IPS-15b (cell line): ENCODE measurements around the gene CAV2.

Experiments used
- H3K27me3 ChIP-seq: one replicate; pipeline ENCODE4 v1.6.1; 2013; ENCODE audit warnings: low read length; ENCODE audit not compliant: control insufficient read depth, insufficient read depth
- H3K36me3 ChIP-seq: one replicate; pipeline ENCODE4 v1.6.1; 2013; ENCODE audit warnings: low read length; ENCODE audit not compliant: control insufficient read depth, insufficient read depth
- H3K4me1 ChIP-seq: one replicate; pipeline ENCODE4 v1.6.1; 2013; ENCODE audit warnings: mild to moderate bottlenecking, low read length; ENCODE audit not compliant: control insufficient read depth, insufficient read depth
- H3K4me3 ChIP-seq: one replicate; pipeline ENCODE4 v1.5.1; 2013; ENCODE audit warnings: low read depth, low read length
- H3K9ac ChIP-seq: one replicate; pipeline ENCODE4 v1.6.1; 2013; ENCODE audit warnings: low read depth, mild to moderate bottlenecking, low read length
- H3K9me3 ChIP-seq: one replicate; pipeline ENCODE4 v1.6.1; 2013; ENCODE audit warnings: mild to moderate bottlenecking, low read length; ENCODE audit not compliant: control insufficient read depth, insufficient read depth

CAV2 gene

DNA sequence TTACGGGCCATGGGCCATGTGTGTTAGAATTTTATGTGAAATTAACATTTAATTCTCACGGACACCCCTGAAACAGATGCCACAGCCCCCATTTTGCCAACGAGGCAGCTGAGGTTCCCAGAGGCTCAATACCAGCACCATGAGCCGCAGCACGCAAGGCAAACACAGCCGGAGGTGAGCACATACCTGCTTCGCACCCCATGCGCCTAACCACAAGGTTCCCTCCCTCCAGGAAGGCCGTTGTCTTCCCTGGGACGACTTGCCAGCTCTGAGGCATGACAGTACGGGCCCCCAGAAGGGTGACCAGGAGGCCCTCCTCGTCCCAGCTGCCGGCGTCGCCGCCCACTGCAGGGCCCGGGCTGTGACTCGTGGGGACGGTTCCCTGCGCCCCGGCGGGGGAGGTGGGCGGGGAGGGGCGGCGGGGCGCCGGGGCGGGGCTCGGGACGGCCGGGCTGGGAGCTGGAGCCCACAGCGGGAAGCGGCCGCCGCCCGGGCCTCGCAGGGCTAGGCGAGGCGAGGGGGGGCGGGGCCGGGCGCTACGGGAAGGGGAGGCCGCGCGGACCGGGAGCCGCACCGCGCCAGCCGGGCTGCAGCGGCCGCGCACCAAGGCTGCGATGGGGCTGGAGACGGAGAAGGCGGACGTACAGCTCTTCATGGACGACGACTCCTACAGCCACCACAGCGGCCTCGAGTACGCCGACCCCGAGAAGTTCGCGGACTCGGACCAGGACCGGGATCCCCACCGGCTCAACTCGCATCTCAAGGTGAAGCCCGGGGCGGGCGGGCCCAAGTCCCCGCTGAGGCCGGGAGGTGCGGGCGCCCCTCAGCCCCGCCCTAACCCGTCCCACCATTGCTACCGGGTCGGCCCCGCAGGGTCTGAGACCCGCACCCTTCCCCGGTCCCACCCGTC, at the start of gene CAV2:
Gene CAV2, plus strand, starts transcription at position 571 of the 910 bp plus-strand sequence. Its CDS starts 44 bp downstream, at position 615.
- H3K4me1 ChIP-seq = peaks cover 10% of the 10 kb centered on the region
- peak within 1 kb of the TSS; percentile 39 for H3K9ac ChIP-seq
- H3K27me3 ChIP-seq = peaks cover 26% of the 10 kb centered on the region
- no peaks in the 10 kb centered on the region for H3K9me3 ChIP-seq
- H3K36me3 ChIP-seq = no peaks in the 10 kb centered on the region
- H3K4me3 ChIP-seq = peak within 1 kb of the TSS; percentile 83

DNA sequence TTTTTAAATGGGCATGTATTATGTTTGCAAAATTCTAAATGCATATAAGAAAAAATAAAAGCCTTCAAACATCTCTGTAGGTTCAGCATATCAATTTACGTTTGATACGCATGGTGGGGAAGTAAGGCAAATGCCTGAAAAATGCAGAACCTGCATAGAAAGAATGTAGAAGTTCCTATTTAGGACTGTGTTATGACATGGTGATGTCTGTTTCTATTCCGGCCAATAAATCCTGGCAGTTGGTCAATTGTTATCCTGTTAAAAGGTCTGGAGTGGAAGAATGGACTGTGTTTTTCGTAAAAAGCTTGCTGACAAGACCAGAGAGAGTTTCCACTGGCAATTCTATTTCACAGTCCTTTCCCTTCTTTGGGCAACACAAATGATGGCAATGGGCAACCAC, 49.6 kb upstream of the CAV2 start:
- no peak overlapping the region for H3K9ac ChIP-seq
- no peak overlapping the region for H3K4me3 ChIP-seq
- no peaks in the 10 kb centered on the region for H3K9me3 ChIP-seq
- no peaks in the 10 kb centered on the region for H3K27me3 ChIP-seq
- no peaks in the 10 kb centered on the region for H3K36me3 ChIP-seq
- no peaks in the 10 kb centered on the region for H3K4me1 ChIP-seq

- Histone ChIP-seq H3K4me3 (no peak overlapping the region), H3K27me3 (no peaks in the 10 kb centered on the region), H3K9me3 (no peaks in the 10 kb centered on the region), H3K4me1 (no peaks in the 10 kb centered on the region), H3K36me3 (no peaks in the 10 kb centered on the region), H3K9ac (no peak overlapping the region)
Observed at GRCh38 chr7:116451957-116452729, 47.4 kb upstream of the CAV2 start.

DNA sequence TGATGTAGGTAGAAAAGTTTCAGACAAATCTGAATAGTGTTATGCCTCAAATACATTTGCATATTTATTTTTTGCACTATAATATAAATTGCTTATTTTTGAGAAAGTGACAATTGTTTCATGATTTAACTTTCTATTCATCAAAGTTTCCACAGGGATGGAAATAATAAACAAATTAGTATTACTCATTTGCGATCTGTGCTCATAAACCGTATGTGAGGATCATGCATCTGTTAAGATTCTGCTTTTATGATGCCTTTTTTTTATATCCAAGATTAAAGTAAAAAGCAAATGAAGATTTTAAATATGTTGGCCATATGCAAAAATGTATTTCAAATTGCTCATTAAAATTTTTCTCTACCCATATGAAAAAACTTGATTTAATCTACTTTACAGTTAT, 45.2 kb upstream of the CAV2 start:
- Histone ChIP-seq H3K9me3 (no peaks in the 10 kb centered on the region), H3K4me1 (no peaks in the 10 kb centered on the region), H3K4me3 (no peak overlapping the region), H3K9ac (no peak overlapping the region), H3K27me3 (no peaks in the 10 kb centered on the region), H3K36me3 (no peaks in the 10 kb centered on the region)

DNA sequence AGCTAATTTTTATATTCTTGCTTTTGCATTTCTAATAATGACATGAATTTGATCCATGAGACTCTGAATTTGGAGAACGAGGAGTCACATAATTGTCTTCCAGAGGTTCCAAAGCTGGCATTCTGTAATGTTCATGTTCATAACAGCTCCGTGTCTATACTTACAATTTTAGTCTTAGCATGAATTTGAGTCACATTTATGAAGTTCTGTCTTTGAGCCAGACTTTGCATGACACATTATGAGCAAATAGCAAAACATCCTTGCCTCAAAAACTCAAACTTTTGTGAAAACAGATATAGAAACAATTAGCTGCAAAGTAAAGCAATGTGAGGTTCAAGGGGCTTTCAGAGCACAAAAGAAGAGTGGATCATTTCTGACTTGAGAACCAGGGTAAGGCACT, 44.5 kb upstream of the CAV2 start:
- no peaks in the 10 kb centered on the region for H3K4me1 ChIP-seq
- no peaks in the 10 kb centered on the region for H3K9me3 ChIP-seq
- no peaks in the 10 kb centered on the region for H3K27me3 ChIP-seq
- H3K4me3 ChIP-seq = no peak overlapping the region
- H3K9ac ChIP-seq = no peak overlapping the region
- no peaks in the 10 kb centered on the region for H3K36me3 ChIP-seq

GRCh38 chr7:116455499-116455898, 44.0 kb upstream of the CAV2 start:
- Histone ChIP-seq H3K4me3 (no peak overlapping the region), H3K9ac (no peak overlapping the region), H3K9me3 (no peaks in the 10 kb centered on the region), H3K36me3 (no peaks in the 10 kb centered on the region), H3K4me1 (no peaks in the 10 kb centered on the region), H3K27me3 (no peaks in the 10 kb centered on the region)

DNA sequence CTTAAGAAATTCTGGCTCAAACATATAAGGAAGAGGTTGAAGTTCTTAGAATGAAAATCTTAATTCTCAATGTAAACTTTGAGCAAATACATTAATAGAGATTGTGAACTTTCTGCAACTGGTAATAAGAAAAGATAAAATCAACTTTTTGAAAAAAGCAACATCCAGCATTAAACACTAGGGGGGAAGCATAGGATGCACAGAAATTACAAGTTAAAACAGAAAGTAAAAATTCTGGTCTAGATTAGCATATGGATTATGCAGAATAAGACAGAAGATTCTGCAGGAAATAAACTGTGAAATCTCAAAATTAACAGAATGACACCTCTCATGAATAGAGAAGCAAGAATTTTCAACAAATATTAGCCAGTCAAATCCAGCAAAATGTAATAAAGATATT, 38.0 kb upstream of the CAV2 start:
- Histone ChIP-seq H3K9me3 (no peaks in the 10 kb centered on the region), H3K27me3 (no peaks in the 10 kb centered on the region), H3K4me1 (no peaks in the 10 kb centered on the region), H3K36me3 (no peaks in the 10 kb centered on the region), H3K4me3 (no peak overlapping the region), H3K9ac (no peak overlapping the region)

DNA sequence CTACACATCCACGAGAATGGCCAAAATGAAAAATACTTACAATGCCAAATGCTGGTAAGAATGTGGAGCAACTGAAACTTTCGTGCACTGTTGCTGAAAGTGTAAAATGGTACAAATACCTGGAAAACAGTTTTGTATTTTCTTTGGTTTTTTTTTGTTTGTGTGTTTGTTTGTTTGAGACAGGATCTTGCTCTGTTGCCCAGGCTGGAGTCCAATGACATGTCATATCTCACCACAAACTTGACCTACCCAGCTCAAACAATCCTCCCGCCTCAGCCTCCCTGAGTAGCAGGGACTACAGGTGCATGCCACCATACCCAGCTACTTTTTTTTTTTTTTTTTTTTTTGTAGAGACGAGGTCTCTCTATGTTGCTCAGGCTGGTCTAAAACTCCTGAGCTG, 35.6 kb upstream of the CAV2 start:
- no peak overlapping the region for H3K4me3 ChIP-seq
- no peaks in the 10 kb centered on the region for H3K9me3 ChIP-seq
- H3K4me1 ChIP-seq = no peaks in the 10 kb centered on the region
- H3K9ac ChIP-seq = no peak overlapping the region
- no peaks in the 10 kb centered on the region for H3K36me3 ChIP-seq
- no peaks in the 10 kb centered on the region for H3K27me3 ChIP-seq

DNA sequence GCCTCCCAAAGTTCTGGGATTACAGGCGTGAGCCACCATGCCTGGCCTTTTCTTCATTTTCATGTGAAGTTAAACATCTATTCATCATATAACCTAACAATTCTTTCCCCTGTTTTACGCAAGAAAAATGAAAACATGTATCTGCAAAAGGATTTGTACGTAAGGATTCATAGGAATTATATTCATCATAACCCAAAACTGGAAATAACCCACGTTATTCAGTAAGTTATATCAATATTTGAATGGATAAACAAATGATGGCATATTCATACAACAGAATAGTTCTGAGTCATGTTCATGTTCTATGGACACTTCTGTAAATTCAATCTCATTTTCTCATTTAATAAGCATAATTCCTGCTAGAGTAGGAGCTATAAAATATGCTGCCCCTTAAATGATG, 35.2 kb upstream of the CAV2 start:
- Histone ChIP-seq H3K27me3 (no peaks in the 10 kb centered on the region), H3K9me3 (no peaks in the 10 kb centered on the region), H3K4me1 (no peaks in the 10 kb centered on the region), H3K36me3 (no peaks in the 10 kb centered on the region), H3K9ac (no peak overlapping the region), H3K4me3 (no peak overlapping the region)

DNA sequence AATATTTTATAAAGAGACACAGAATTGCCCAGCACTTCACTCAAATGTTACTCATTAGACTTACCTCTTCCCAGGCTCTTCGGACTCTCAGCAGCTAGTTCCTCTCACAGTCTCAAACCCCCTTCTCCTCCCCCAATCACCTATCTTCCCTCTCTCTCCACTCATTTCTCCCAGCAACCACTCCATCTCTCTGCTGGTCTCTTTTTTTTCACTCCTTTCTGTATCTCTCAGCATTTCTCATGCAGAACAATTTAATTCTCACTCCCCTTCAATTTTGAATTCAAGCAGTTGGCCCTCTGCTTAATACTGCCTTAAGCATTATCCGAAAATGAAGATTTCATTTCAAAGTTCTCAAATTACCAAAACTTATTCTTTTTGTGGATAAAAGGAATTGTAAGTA, 34.4 kb upstream of the CAV2 start:
- no peaks in the 10 kb centered on the region for H3K9me3 ChIP-seq
- no peaks in the 10 kb centered on the region for H3K36me3 ChIP-seq
- H3K4me1 ChIP-seq = no peaks in the 10 kb centered on the region
- H3K9ac ChIP-seq = no peak overlapping the region
- H3K4me3 ChIP-seq = no peak overlapping the region
- H3K27me3 ChIP-seq = no peaks in the 10 kb centered on the region

- Histone ChIP-seq H3K4me1 (no peaks in the 10 kb centered on the region), H3K9me3 (no peaks in the 10 kb centered on the region), H3K27me3 (no peaks in the 10 kb centered on the region), H3K36me3 (no peaks in the 10 kb centered on the region), H3K4me3 (no peak overlapping the region), H3K9ac (no peak overlapping the region)
Observed at GRCh38 chr7:116468534-116468933, 31.0 kb upstream of the CAV2 start.

DNA sequence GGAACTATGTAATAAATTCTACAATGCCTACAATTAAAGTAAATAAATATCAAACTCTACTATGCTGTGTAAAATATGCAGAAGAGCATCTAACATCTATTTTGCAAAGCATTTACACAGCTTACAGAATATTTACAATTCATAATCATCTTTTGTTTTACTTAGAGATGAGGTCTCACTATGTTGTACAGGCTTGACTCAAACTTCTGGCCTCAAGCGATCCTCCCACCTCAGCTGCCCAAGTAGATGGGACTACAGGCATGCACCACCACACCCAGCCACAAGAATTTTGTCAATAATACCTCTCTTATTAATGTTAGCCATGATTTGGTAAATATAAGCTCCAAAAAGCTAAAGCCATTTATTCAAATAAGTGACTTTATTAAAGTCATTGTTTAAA, 21.9 kb upstream of the CAV2 start:
- H3K9ac ChIP-seq = no peak overlapping the region
- no peaks in the 10 kb centered on the region for H3K36me3 ChIP-seq
- no peaks in the 10 kb centered on the region for H3K9me3 ChIP-seq
- no peaks in the 10 kb centered on the region for H3K27me3 ChIP-seq
- H3K4me1 ChIP-seq = no peaks in the 10 kb centered on the region
- no peak overlapping the region for H3K4me3 ChIP-seq
